Gastroesophageal sphincter (tissue), 4 donors: Measurements from ENCODE around the gene MTCH2. TPM values are rescaled to one million over a fixed set of nuclear protein-coding genes. Genes with fewer than 3 reads are reported as not detected.

ENCODE experiments used
- ATAC-seq: fragments of 150-250 bp; one replicate; pipeline ENCODE4 v1.9.1; 2016; ENCODE audit warnings: mild to moderate bottlenecking, moderate library complexity
- H3K27ac ChIP-seq, 4 donors: fragments of 200-600 bp; sonication (generic) in 3 of 4; 1 replicate in 3 of 4; 2 replicates in 1 of 4; pipeline ENCODE4 v1.5.1; 2016 to 2019
- H3K27me3 ChIP-seq: fragments of 200-600 bp; sonication (generic); one replicate; pipeline ENCODE4 v1.5.1; 2019
- H3K36me3 ChIP-seq, 2 donors: fragments of 200-600 bp; sonication (generic); one replicate each; pipeline ENCODE4 v1.5.1; 2019; ENCODE audit warnings: control low read depth in 1 of 2
- H3K4me1 ChIP-seq, 3 donors: fragments of 200-600 bp; sonication (generic); 1 replicate in 2 of 3; 2 replicates in 1 of 3; pipeline ENCODE4 v1.5.1; 2016 to 2019; ENCODE audit warnings: control low read depth in 2 of 3
- H3K4me3 ChIP-seq, 2 donors: fragments of 200-600 bp; sonication (generic); one replicate each; pipeline ENCODE4 v1.5.1; 2019; ENCODE audit warnings: mild to moderate bottlenecking in 1 of 2, moderate library complexity in 1 of 2
- H3K9me3 ChIP-seq, 3 donors: fragments of 200-600 bp; sonication (generic); one replicate each; pipeline ENCODE4 v1.5.1; 2017 to 2019; ENCODE audit warnings: control low read depth in 2 of 3
- CTCF ChIP-seq, 4 experiments: fragments of 200-600 bp in 2 of 4; fragments of 450-650 bp in 2 of 4; sonication (generic) in 1 of 4; IDR thresholded peaks; one replicate each; pipeline ENCODE4 v1.5.1; 2017 to 2019; ENCODE audit warnings: antibody characterized with exemption in 4 of 4, mild to moderate bottlenecking in 2 of 4, moderate library complexity in 2 of 4
- EP300 ChIP-seq: sonication (generic); formaldehyde crosslinking; IDR thresholded peaks from one replicate; pipeline ENCODE4 v1.6.1; 2017; ENCODE audit warnings: antibody characterized with exemption, mild to moderate bottlenecking
- POLR2A ChIP-seq, 2 donors: fragments of 450-650 bp; IDR thresholded peaks; one replicate each; pipeline ENCODE4 v1.6.1; 2017; ENCODE audit warnings: antibody characterized with exemption in 2 of 2, mild to moderate bottlenecking in 2 of 2, moderate library complexity in 1 of 2
- POLR2AphosphoS5 ChIP-seq: sonication (generic); formaldehyde crosslinking; IDR thresholded peaks from one replicate; pipeline ENCODE4 v1.6.1; 2017; ENCODE audit warnings: antibody characterized with exemption
- WGBS, 2 donors: methylation state at CpG; one replicate each; pipeline ENCODE4 v1.1.5; 2018; ENCODE audit warnings: low coverage in 1 of 2; 5-methylcytosine and 5-hydroxymethylcytosine counted together
- total RNA-seq, 4 donors: library from RNA; depleted of rRNA; stranded (reverse); fragments of >200 nt; gene quantifications; one replicate each; pipeline ENCODE4 v1.1.0, GENCODE V29; 2016

The MTCH2 gene
- total RNA-seq, 4 donors from 2014 or later: 34.5 to 66.2 (median 40.0) TPM

GRCh38 chr11:47686151-47686550 is 43.8 kb upstream of the MTCH2 start:
- no peaks in the 10 kb centered on the region for H3K36me3 ChIP-seq
- no peaks in the 10 kb centered on the region for H3K4me1 ChIP-seq
- H3K27ac ChIP-seq: no peak overlapping the region
- no peaks in the 10 kb centered on the region for H3K27me3 ChIP-seq
- 100% methylated on average over 1 of the region's 1 CpG; no CpG with 5 or more reads in 1 of the 2 donors for WGBS, 2 donors
- H3K9me3 ChIP-seq: no peaks in the 10 kb centered on the region
- H3K4me3 ChIP-seq: no peak overlapping the region
- TF ChIP-seq EP300: no peak
- TF ChIP-seq CTCF (IDR thresholded peaks at IDR 0.05): no peak
- no peak for TF ChIP-seq POLR2A (IDR thresholded peaks at IDR 0.05)
- no peak for TF ChIP-seq POLR2AphosphoS5
- no peak for ATAC-seq

DNA sequence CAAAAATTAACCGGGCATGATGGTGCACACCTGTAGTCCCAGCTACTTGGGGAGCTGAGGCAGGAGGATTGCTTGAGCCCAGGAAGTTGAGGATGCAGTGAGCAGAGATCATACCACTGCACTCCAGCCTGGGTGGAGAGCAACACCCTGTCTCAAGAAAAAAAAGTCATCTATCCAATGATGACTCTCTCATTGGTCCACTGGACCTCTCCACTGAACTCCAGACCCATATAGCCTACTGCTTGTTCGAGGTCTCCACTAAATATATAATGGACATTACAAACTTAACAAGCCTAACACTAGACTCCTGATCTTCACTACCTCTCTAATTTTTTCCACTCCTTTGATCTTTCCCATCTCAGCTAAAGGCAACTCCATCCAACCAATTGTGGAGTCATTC is 33.5 kb upstream of the MTCH2 start:
- Histone ChIP-seq H3K4me1 (no peaks in the 10 kb centered on the region), H3K4me3 (no peak overlapping the region)
- WGBS, 2 donors: 87 to 92% methylated on average over 2 of the region's 2 CpGs

GRCh38 chr11:47672283-47672730 is 29.9 kb upstream of the MTCH2 start:
- TF ChIP-seq POLR2AphosphoS5 (no peak), POLR2A (IDR thresholded peaks at IDR 0.05) (no peak), CTCF (IDR thresholded peaks at IDR 0.05) (no peak), EP300 (no peak)
- ATAC-seq: no peak
- no peaks in the 10 kb centered on the region for H3K9me3 ChIP-seq
- H3K4me1 ChIP-seq: no peaks in the 10 kb centered on the region
- no peaks in the 10 kb centered on the region for H3K27me3 ChIP-seq
- H3K27ac ChIP-seq: no peak overlapping the region
- WGBS, 2 donors: 80 to 100% methylated on average over 1 of the region's 5 CpGs
- H3K4me3 ChIP-seq: no peak overlapping the region
- no peaks in the 10 kb centered on the region for H3K36me3 ChIP-seq

More for the DNA sequence above, 33.5 kb upstream of the MTCH2 start:
- no peaks in the 10 kb centered on the region for H3K9me3 ChIP-seq
- H3K27me3 ChIP-seq: no peaks in the 10 kb centered on the region
- no peak overlapping the region for H3K27ac ChIP-seq
- no peak for ATAC-seq
- no peak for TF ChIP-seq POLR2AphosphoS5
- TF ChIP-seq CTCF (IDR thresholded peaks at IDR 0.05): no peak
- no peak for TF ChIP-seq EP300
- TF ChIP-seq POLR2A (IDR thresholded peaks at IDR 0.05): no peak
- H3K36me3 ChIP-seq: no peaks in the 10 kb centered on the region

GRCh38 chr11:47669856-47670255 is 27.5 kb upstream of the MTCH2 start:
- Histone ChIP-seq H3K4me3 (no peak overlapping the region), H3K9me3 (no peaks in the 10 kb centered on the region), H3K4me1 (no peaks in the 10 kb centered on the region), H3K27me3 (no peaks in the 10 kb centered on the region), H3K27ac (no peak overlapping the region), H3K36me3 (no peaks in the 10 kb centered on the region)
- no peak for ATAC-seq
- WGBS, 2 donors: 83 to 94% methylated on average over 1 to 6 of the region's 6 CpGs
- TF ChIP-seq EP300: no peak
- no peak for TF ChIP-seq POLR2A (IDR thresholded peaks at IDR 0.05)

DNA sequence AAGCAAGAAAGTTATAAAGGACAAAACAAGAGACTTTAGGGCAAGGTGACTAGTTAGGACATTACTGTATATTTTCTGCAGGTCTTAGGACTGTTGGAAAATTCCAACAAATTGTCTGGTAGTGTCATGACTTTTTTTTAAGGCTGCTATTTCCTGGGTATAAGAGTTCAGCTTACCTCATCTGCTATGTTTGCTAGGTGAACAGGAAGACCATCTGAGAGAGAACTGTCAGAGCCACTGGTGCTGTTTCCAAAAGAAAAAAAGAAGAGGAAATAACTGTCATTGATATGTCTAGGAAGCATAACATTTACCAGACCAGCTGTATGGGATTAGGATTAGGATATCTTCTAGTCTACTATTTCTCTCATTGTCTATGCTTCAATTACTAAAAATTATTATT is 26.3 kb upstream of the MTCH2 start:
- Histone ChIP-seq H3K27ac (no peak overlapping the region), H3K36me3 (no peaks in the 10 kb centered on the region), H3K27me3 (no peaks in the 10 kb centered on the region), H3K4me1 (no peaks in the 10 kb centered on the region), H3K4me3 (no peak overlapping the region), H3K9me3 (no peaks in the 10 kb centered on the region)
- TF ChIP-seq POLR2AphosphoS5 (no peak), POLR2A (IDR thresholded peaks at IDR 0.05) (no peak), EP300 (no peak), CTCF (IDR thresholded peaks at IDR 0.05) (no peak)
- no peak for ATAC-seq
